Cardiac muscle cell (in vitro differentiated cells and primary cell): ENCODE measurements around the gene ZNF230. TPM values are rescaled to one million over a fixed set of nuclear protein-coding genes. Genes with fewer than 3 reads are reported as not detected.

Source experiments
- DNase-seq, 2 donors: peaks; one replicate each; pipeline versions ENCODE4 v3.0.0 to v3.0.0-alpha.2; 2010 to 2017; ENCODE audit warnings: low read depth in 1 of 2, low spot score in 1 of 2
- H3K27ac ChIP-seq: fragments of 200-600 bp; sonication (generic); 2 replicates; pipeline ENCODE4 v1.5.1; 2016
- H3K27me3 ChIP-seq: fragments of 200-600 bp; sonication (generic); 2 replicates; pipeline ENCODE4 v1.6.0; 2016; ENCODE audit warnings: control low read depth
- H3K36me3 ChIP-seq: fragments of 200-600 bp; sonication (generic); 2 replicates; pipeline ENCODE4 v1.5.1; 2016; ENCODE audit warnings: control low read depth
- H3K4me1 ChIP-seq: fragments of 200-600 bp; sonication (generic); 2 replicates; pipeline ENCODE4 v1.8.1; 2017; ENCODE audit warnings: low read depth, mild to moderate bottlenecking, mixed run types
- H3K4me3 ChIP-seq: fragments of 200-600 bp; sonication (generic); 2 replicates; pipeline ENCODE4 v1.5.1; 2016; ENCODE audit warnings: mild to moderate bottlenecking
- H3K9me3 ChIP-seq: fragments of 200-600 bp; sonication (generic); 2 replicates; pipeline ENCODE4 v1.5.1; 2017; ENCODE audit warnings: low read depth, mild to moderate bottlenecking, control low read depth
- polyA plus RNA-seq: library from polyadenylated mRNA; unstranded; fragments of >200 nt; fragmentation: Nextera tagmentation; extraction: Ambion mirVana; gene quantifications from 2 replicates; pipeline ENCODE4 v1.2.1, GENCODE V29; 2016
- total RNA-seq: library from RNA; depleted of rRNA; stranded (reverse); fragments of >200 nt; gene quantifications from 2 replicates; pipeline ENCODE4 v1.2.3, GENCODE V29; 2016
- TF ChIP-seq, protein P1 (sequence below): IDR thresholded peaks from 2 replicates; pipeline ENCODE4 v1.5.1; 2012; ENCODE audit warnings: low read depth, mild to moderate bottlenecking, low read length

ZNF230 gene
- total and polyA plus RNA-seq, 2 experiments from 2014 or later = 3.1 to 4.3 TPM

DNA sequence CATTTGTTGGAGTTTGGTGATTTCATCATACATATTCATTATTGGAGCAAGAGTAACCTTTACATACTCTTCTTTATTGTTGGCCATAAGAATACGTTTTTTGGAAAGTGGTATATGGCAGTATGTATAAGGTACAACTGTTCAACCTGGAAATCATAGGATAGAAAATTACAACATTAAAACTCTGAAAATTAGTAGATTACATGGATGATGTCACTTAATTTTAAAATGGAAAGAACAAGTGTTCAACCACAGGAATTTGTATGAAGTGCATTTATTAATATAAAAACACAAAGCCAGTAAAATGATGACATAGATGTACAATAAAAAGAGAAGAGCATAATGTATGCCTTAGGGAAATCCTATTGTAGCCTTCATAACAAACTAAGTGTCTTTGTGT lies 26.0 kb upstream of the ZNF230 start:
- Histone ChIP-seq H3K9me3 (no peaks in the 10 kb centered on the region), H3K27ac (no peak overlapping the region), H3K4me1 (no peaks in the 10 kb centered on the region), H3K4me3 (no peak overlapping the region), H3K36me3 (no peaks in the 10 kb centered on the region), H3K27me3 (no peaks in the 10 kb centered on the region)
- DNase-seq = no peak
- TF ChIP-seq, protein P1, sequence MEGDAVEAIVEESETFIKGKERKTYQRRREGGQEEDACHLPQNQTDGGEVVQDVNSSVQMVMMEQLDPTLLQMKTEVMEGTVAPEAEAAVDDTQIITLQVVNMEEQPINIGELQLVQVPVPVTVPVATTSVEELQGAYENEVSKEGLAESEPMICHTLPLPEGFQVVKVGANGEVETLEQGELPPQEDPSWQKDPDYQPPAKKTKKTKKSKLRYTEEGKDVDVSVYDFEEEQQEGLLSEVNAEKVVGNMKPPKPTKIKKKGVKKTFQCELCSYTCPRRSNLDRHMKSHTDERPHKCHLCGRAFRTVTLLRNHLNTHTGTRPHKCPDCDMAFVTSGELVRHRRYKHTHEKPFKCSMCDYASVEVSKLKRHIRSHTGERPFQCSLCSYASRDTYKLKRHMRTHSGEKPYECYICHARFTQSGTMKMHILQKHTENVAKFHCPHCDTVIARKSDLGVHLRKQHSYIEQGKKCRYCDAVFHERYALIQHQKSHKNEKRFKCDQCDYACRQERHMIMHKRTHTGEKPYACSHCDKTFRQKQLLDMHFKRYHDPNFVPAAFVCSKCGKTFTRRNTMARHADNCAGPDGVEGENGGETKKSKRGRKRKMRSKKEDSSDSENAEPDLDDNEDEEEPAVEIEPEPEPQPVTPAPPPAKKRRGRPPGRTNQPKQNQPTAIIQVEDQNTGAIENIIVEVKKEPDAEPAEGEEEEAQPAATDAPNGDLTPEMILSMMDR = no peak

DNA sequence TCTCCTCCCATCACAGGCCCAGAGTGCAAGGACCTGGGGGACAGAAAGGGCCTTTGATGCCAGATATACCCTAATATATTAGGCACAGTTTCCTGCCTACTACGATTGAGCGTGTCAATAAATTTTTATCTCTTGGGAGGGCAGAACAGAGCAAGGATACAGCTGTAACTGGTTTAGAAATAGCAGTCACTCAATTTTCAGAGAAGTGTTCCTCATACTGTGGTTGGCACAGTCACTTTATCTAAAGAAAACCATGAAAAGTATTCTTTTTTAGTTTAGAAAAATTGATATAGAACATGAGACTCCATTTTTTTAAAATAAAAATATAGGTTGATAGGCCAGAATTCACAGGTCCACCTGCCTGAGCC lies 19.2 kb upstream of the ZNF230 start:
- Histone ChIP-seq H3K27me3 (no peaks in the 10 kb centered on the region), H3K36me3 (no peaks in the 10 kb centered on the region), H3K4me1 (no peaks in the 10 kb centered on the region), H3K9me3 (no peaks in the 10 kb centered on the region), H3K4me3 (peak overlapping the region; percentile 96), H3K27ac (peak overlapping the region; percentile 61)
- DNase-seq = no peak
- TF ChIP-seq, protein P1 = no peak

DNA sequence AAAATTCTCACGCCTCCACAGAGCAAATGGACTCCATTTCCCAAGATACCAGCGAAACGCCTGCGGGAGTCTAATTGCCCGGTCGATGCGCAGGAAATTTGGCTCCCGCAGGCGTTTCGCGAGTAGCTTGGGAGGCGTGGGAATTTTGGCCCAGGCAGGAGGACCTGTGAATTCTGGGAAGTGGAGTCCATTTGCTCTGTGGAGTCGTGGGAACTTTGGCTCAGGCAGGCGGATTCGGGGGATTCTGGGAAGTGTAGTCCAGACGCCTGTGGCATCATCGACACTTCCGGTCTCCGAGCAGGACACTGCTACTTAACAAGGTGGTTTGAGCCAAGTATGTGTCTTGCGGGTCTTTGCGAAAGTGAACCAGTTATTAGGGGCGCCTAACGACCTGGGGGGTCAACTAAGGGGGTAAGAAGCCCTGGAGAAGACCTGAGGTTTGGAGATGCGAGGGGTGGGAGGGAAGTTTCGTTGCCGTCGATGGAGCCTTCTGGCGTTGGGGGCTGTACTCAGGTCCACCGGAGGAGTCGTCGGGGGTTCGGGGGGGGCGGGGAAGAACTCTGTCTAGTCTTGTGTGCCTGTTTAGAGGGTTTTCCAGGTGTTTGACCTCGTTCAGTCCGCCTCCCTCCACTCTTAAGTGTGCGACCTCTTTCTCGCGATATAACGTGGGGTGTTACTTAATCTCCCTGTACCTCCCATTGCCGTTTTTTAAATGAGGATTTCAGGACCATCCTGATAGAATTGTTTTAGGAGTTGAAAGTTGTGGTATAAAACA lies 18.7 kb upstream of the ZNF230 start, which contains the start of gene ZNF155:
TSS of gene ZNF155 (plus strand) at position 277 of the 775 bp plus-strand sequence. CDS start 4,356 bp downstream, outside the sequence.
- DNase-seq = peak; percentile 95 to 99
- H3K4me1 ChIP-seq = no peaks in the 10 kb centered on the region

DNA sequence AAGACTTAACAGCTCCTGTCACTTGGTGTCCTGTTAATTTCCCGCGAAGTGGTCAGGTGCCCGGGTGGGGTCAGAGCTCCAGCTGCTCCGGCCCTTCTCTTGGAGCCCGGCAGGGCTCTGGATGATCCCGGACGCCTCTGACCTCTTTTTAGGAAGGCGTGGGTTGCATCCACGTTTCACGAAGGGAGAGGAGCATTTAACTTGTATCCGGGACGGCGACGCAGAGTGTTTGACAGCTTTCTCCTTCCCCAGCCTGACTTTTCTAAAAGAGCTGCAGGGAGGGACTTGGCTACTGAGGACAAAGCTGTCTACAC lies 18.1 kb upstream of the ZNF230 start:
- Histone ChIP-seq H3K4me1 (no peaks in the 10 kb centered on the region), H3K4me3 (peak overlapping the region; percentile 96), H3K27ac (peak overlapping the region; percentile 55), H3K27me3 (no peaks in the 10 kb centered on the region), H3K36me3 (peaks cover 5% of the 10 kb centered on the region), H3K9me3 (no peaks in the 10 kb centered on the region)
- TF ChIP-seq, protein P1 = no peak
- DNase-seq = no peak

More for the DNA sequence above, 18.7 kb upstream of the ZNF230 start, which contains the start of gene ZNF155:
- H3K9me3 ChIP-seq = no peaks in the 10 kb centered on the region
- no peaks in the 10 kb centered on the region for H3K27me3 ChIP-seq
- TF ChIP-seq, protein P1 = no peak
- H3K36me3 ChIP-seq = peaks cover 1% of the 10 kb centered on the region
- H3K4me3 ChIP-seq = peak within 1 kb of the TSS; percentile 96
- peak within 1 kb of the TSS; percentile 61 for H3K27ac ChIP-seq

DNA sequence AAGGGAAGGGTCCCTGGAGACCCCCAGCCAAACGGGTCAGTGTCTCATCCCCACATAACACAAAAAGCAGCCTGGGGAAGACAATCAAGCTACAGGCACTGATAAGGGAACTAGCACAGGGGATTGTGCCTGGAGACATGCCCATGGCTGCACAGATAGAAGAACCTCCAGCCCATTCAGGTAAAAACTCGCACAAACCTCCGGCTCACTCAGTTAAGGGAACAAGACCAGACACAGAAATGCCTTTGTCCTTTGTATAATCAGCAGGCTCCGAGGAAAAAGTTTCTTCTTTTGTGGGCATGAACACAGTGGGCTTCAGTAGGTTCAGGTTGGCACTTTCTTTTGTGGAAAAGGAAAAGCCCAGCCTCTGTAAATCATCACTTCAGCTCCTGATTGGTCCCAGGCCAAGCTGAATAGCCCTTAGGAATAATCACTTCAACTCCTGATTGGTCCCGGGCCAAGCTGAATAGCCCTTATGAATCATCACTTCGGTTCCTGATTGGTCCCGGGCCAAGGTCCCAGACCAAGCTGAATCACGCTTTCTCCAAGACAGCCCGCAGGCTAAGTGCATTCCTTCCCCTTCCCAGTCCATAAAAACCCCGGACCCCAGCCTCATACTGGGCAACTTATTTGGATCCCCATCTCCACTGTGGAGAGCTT lies 5.0 kb upstream of the ZNF230 start:
- Histone ChIP-seq H3K4me1 (peaks cover 4% of the 10 kb centered on the region), H3K9me3 (no peaks in the 10 kb centered on the region)
- peak in 1 of 2 donors; percentile 31 for DNase-seq

More for the DNA sequence above, 5.0 kb upstream of the ZNF230 start:
- Histone ChIP-seq H3K27me3 (no peaks in the 10 kb centered on the region), H3K27ac (no peak overlapping the region), H3K4me3 (no peak overlapping the region), H3K36me3 (peaks cover 22% of the 10 kb centered on the region)
- TF ChIP-seq, protein P1 = no peak
